ENCODE data around the gene DNAH17. TPM values are rescaled to one million over a fixed set of nuclear protein-coding genes. Genes with fewer than 3 reads are reported as not detected.

DNAH17 gene
- total RNA-seq, 1 experiment from 2014 or later, result 0.13 TPM

GRCh38 chr17:78391843-78392242 lies 185.4 kb downstream of the DNAH17 start:
- H3K27me3 Mint-ChIP-seq (ENCODE audit: low read depth), result no peaks in the 10 kb centered on the region
- Histone ChIP-seq H2AFZ (ENCODE audit: low read length) (no peak overlapping the region), H3T11ph (ENCODE audit: low read length) (no peak overlapping the region), H3K79me2 (ENCODE audit: insufficient read depth, low read length) (peaks cover 37% of the 10 kb centered on the region; the same call in 1 of the 2 replicates), H4K91ac (ENCODE audit: insufficient read length, low read depth, low read length) (no peak overlapping the region), H4K20me1 (ENCODE audit: control insufficient read depth, insufficient read depth, insufficient read length) (no peaks in the 10 kb centered on the region), H3K23me2 (ENCODE audit: insufficient read length, low read depth, low read length, poor library complexity, severe bottlenecking) (no peaks in the 10 kb centered on the region), H3K27ac (ENCODE audit: insufficient read length, low read depth, low read length) (no peak overlapping the region), H2AK5ac (ENCODE audit: insufficient read length, low read length) (no peak overlapping the region), H3K79me1 (ENCODE audit: insufficient read depth, low read depth, low read length, poor library complexity, severe bottlenecking) (peaks cover 12% of the 10 kb centered on the region), H3K4ac (ENCODE audit: low read depth, low read length) (no peak overlapping the region), H2BK12ac (ENCODE audit: insufficient read length, low read depth, low read length) (no peak overlapping the region), H3K14ac (ENCODE audit: insufficient read depth, low read length) (no peak overlapping the region), H3K9ac (ENCODE audit: extremely low read depth, insufficient read length, low read length) (no peak overlapping the region), H3K18ac (ENCODE audit: insufficient read length, low read depth, low read length) (no peak overlapping the region), H2BK15ac (ENCODE audit: low read depth, low read length) (no peak overlapping the region), H2BK20ac (ENCODE audit: low read depth, low read length, poor library complexity, severe bottlenecking) (no peak overlapping the region), H3K9me3 (ENCODE audit: control insufficient read depth, low read depth, low read length) (no peaks in the 10 kb centered on the region), H2BK120ac (ENCODE audit: low read depth, low read length, poor library complexity, severe bottlenecking) (no peak overlapping the region), H3K27me3 (ENCODE audit: insufficient read depth, low read length) (no peaks in the 10 kb centered on the region), H4K8ac (replicated peaks; ENCODE audit: insufficient read length, low read depth, low read length) (no peak overlapping the region), H3K4me1 (ENCODE audit: insufficient read depth, low read length) (0 out of 2 replicates have a peak, but pooled peaks cover 5% of the 10 kb centered on the region), H3K4me2 (ENCODE audit: insufficient read depth, insufficient read length, low read length) (no peak overlapping the region), H2BK5ac (ENCODE audit: insufficient read length, low read length) (no peak overlapping the region), H4K5ac (ENCODE audit: insufficient read length, low read depth, low read length) (no peak overlapping the region), H3K23ac (ENCODE audit: insufficient read length, low read depth, low read length) (no peak overlapping the region), H3K56ac (ENCODE audit: insufficient read length, low read depth, low read length) (no peak overlapping the region)
- no peak for DNase-seq
- no peak for TF ChIP-seq CTCF (conservative IDR thresholded peaks at IDR 0.05)
- no peaks in the 10 kb centered on the region for H3K9me3 Mint-ChIP-seq
- peaks cover 14 to 23% of the 10 kb centered on the region in 2 experiments for H3K4me1 Mint-ChIP-seq
- H3K36me3 Mint-ChIP-seq (ENCODE audit: insufficient read depth in 1 of 3, low read depth in 3 of 3), result peaks cover 18 to 48% (median 39%) of the 10 kb centered on the region in 3 experiments; a peak in 6 of 7 replicates
- WGBS (ENCODE audit: extremely low coverage, insufficient read length, low lambda C conversion rate), result no CpG with 5 or more reads among the region's 4 CpGs
- no peak overlapping the region for H3K4me3 Mint-ChIP-seq
- H3K27ac Mint-ChIP-seq, result peak overlapping the region in 2 of 3 experiments; percentile 44 to 84; a peak in 3 of 7 replicates

Measured in H9 (cell line).